Mucosa of stomach (tissue), 1 donor: ENCODE data around the gene RAB36.

Source experiments
- H3K27me3 ChIP-seq: one replicate; pipeline ENCODE4 v1.7.0; 2013; ENCODE audit warnings: mild to moderate bottlenecking, low read length; ENCODE audit not compliant: control insufficient read depth, insufficient read depth
- H3K36me3 ChIP-seq: one replicate; pipeline ENCODE4 v1.7.0; 2013; ENCODE audit warnings: low read length; ENCODE audit not compliant: control insufficient read depth, insufficient read depth
- H3K4me1 ChIP-seq: one replicate; pipeline ENCODE4 v1.7.0; 2013; ENCODE audit warnings: mild to moderate bottlenecking, low read length; ENCODE audit not compliant: control insufficient read depth, insufficient read depth
- H3K4me3 ChIP-seq: one replicate; pipeline ENCODE4 v1.7.0; 2013; ENCODE audit warnings: low read length
- H3K9ac ChIP-seq: one replicate; pipeline ENCODE4 v1.7.0; 2013; ENCODE audit warnings: mild to moderate bottlenecking, low read length, moderate library complexity
- H3K9me3 ChIP-seq: one replicate; pipeline ENCODE4 v1.7.0; 2013; ENCODE audit warnings: mild to moderate bottlenecking, low read length, moderate library complexity; ENCODE audit not compliant: control insufficient read depth
- donor health status: Pancreatic carcinoma.

Gene RAB36

GRCh38 chr22:23103199-23103954, 41.9 kb upstream of the RAB36 start:
- no peaks in the 10 kb centered on the region for H3K27me3 ChIP-seq
- H3K4me1 ChIP-seq = peaks cover 31% of the 10 kb centered on the region
- H3K9me3 ChIP-seq = no peaks in the 10 kb centered on the region
- H3K4me3 ChIP-seq = no peak overlapping the region
- no peaks in the 10 kb centered on the region for H3K36me3 ChIP-seq
- H3K9ac ChIP-seq = no peak overlapping the region

GRCh38 chr22:23104187-23104971, 40.9 kb upstream of the RAB36 start:
- peaks cover 21% of the 10 kb centered on the region for H3K4me1 ChIP-seq
- no peaks in the 10 kb centered on the region for H3K27me3 ChIP-seq
- no peaks in the 10 kb centered on the region for H3K36me3 ChIP-seq
- H3K4me3 ChIP-seq = no peak overlapping the region
- no peaks in the 10 kb centered on the region for H3K9me3 ChIP-seq
- H3K9ac ChIP-seq = no peak overlapping the region

DNA sequence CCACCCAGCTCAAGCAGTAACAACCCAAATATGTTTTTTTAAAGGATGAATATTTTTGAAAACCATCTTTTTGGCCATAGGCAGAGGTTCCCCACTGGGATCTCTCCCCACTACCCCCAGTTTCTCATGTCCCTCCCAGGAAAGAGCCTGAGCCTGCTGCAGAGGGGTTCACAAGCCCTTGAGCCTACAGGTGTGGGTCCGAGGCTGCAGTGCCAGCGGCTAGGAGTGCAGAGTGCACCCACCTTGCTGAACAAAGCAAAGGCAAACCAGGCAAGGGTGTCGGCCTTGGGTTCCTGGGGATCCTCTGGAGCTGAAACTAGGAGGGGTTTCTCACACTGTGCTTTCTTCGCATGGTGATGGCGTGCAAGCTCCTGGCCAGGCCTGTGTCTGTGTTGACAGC, 40.0 kb upstream of the RAB36 start:
- Histone ChIP-seq H3K36me3 (no peaks in the 10 kb centered on the region), H3K4me1 (peaks cover 16% of the 10 kb centered on the region), H3K9ac (no peak overlapping the region)

DNA sequence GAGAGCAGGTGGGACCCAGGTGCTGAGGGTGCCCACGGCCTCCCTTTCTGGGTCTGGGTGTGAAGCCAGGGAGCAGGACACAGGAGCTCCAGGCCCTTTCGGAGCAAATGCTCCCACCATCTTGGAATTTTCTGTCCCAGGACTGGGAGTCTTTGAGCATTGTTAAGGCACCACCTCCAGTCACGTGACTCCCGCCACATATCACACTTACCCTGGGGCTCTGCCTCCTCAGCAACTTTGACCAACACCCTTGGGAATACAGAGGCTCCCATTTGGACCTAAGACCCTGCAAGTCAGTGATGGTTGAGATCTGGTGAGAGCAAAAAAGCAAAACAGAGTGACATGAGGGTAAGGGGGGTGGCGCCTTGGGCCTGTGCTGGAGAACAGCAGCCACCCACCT, 39.4 kb upstream of the RAB36 start:
- H3K4me3 ChIP-seq = no peak overlapping the region
- no peaks in the 10 kb centered on the region for H3K27me3 ChIP-seq
- H3K4me1 ChIP-seq = peaks cover 16% of the 10 kb centered on the region
- H3K9ac ChIP-seq = no peak overlapping the region
- no peaks in the 10 kb centered on the region for H3K9me3 ChIP-seq
- no peaks in the 10 kb centered on the region for H3K36me3 ChIP-seq

More for the DNA sequence above, 40.0 kb upstream of the RAB36 start:
- Histone ChIP-seq H3K4me3 (no peak overlapping the region), H3K27me3 (no peaks in the 10 kb centered on the region), H3K9me3 (no peaks in the 10 kb centered on the region)

- Histone ChIP-seq H3K36me3 (no peaks in the 10 kb centered on the region), H3K9me3 (no peaks in the 10 kb centered on the region), H3K4me1 (peaks cover 16% of the 10 kb centered on the region), H3K27me3 (no peaks in the 10 kb centered on the region), H3K4me3 (no peak overlapping the region), H3K9ac (no peak overlapping the region)
These were observed 38.9 kb upstream of the RAB36 start for GRCh38 chr22:23106344-23106743.

GRCh38 chr22:23106906-23107367, 38.3 kb upstream of the RAB36 start:
- Histone ChIP-seq H3K36me3 (no peaks in the 10 kb centered on the region), H3K9ac (no peak overlapping the region)

GRCh38 chr22:23107487-23108248, 37.6 kb upstream of the RAB36 start:
- H3K27me3 ChIP-seq = no peaks in the 10 kb centered on the region
- H3K9ac ChIP-seq = no peak overlapping the region
- no peaks in the 10 kb centered on the region for H3K9me3 ChIP-seq
- H3K4me1 ChIP-seq = peaks cover 16% of the 10 kb centered on the region
- H3K4me3 ChIP-seq = no peak overlapping the region
- no peaks in the 10 kb centered on the region for H3K36me3 ChIP-seq

More at GRCh38 chr22:23106906-23107367, 38.3 kb upstream of the RAB36 start:
- no peaks in the 10 kb centered on the region for H3K9me3 ChIP-seq
- H3K4me1 ChIP-seq = peaks cover 16% of the 10 kb centered on the region
- no peaks in the 10 kb centered on the region for H3K27me3 ChIP-seq
- no peak overlapping the region for H3K4me3 ChIP-seq

GRCh38 chr22:23108249-23109078, 36.8 kb upstream of the RAB36 start:
- Histone ChIP-seq H3K36me3 (no peaks in the 10 kb centered on the region), H3K9me3 (no peaks in the 10 kb centered on the region), H3K27me3 (no peaks in the 10 kb centered on the region), H3K4me3 (no peak overlapping the region), H3K4me1 (peaks cover 21% of the 10 kb centered on the region), H3K9ac (no peak overlapping the region)

DNA sequence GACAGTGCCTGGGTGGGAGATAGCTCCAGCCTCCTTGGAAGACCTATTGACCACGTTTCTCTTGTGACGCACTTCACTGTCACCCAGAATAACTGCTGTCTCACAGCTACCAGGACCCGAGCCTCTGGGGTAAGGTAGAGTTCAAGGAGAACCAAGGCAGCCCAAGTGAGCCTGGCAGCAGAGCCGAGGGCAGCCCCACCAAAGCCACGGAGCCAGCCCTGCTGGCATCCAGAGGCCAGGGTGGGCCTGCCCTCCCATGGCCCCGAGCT, 36.3 kb upstream of the RAB36 start:
- H3K4me1 ChIP-seq = peaks cover 21% of the 10 kb centered on the region
- H3K27me3 ChIP-seq = no peaks in the 10 kb centered on the region
- no peak overlapping the region for H3K9ac ChIP-seq
- no peaks in the 10 kb centered on the region for H3K36me3 ChIP-seq
- H3K4me3 ChIP-seq = no peak overlapping the region
- no peaks in the 10 kb centered on the region for H3K9me3 ChIP-seq

- H3K4me3 ChIP-seq = no peak overlapping the region
- H3K9ac ChIP-seq = no peak overlapping the region
- no peaks in the 10 kb centered on the region for H3K9me3 ChIP-seq
- no peaks in the 10 kb centered on the region for H3K36me3 ChIP-seq
- no peaks in the 10 kb centered on the region for H3K27me3 ChIP-seq
- peaks cover 21% of the 10 kb centered on the region for H3K4me1 ChIP-seq
These were observed 35.8 kb upstream of the RAB36 start for GRCh38 chr22:23109441-23109978.

DNA sequence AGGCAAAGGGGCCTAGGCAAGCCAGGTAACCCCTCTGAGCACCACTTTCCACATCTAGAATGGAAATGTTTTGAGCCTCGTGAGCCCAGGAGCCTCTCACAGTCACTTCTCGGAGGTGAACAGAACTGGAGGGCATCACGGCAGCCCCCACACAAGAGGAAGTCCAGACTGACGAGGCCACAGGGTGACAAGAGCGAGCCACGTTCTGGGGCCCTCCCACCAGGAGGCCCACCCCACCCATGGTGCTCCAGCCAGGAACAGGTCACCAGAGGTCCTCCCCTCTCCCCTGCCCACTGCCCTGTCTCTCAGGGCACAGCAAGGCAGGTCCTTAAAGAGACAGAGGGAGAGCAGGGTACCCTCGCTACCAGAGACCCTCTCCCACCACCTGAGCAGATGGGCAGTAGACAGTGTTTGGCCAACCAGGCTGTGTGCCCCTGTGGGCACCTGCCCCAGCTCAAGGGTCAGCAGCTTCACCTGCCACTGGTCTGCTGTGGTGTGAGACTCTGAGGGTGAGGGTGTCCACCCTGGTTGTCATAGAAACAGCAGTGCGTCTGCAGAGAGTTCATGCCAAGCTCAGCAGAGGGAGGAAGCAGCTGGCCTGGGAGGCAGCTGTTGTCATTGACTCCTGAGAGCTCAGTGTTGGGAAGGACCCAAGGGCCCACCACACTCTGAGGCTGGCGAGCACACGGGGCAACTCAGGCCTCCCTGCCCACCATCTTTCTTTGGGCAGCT, 34.9 kb upstream of the RAB36 start:
- no peak overlapping the region for H3K9ac ChIP-seq

More for the DNA sequence above, 34.9 kb upstream of the RAB36 start:
- H3K4me1 ChIP-seq = peaks cover 21% of the 10 kb centered on the region
- H3K4me3 ChIP-seq = no peak overlapping the region
- H3K27me3 ChIP-seq = no peaks in the 10 kb centered on the region
- no peaks in the 10 kb centered on the region for H3K9me3 ChIP-seq
- no peaks in the 10 kb centered on the region for H3K36me3 ChIP-seq
